Skeletal muscle tissue (tissue), 4 donors: ENCODE results near the gene PRTFDC1. TPM values are rescaled to one million over a fixed set of nuclear protein-coding genes. Genes with fewer than 3 reads are reported as not detected.

Source experiments
- H3K27ac ChIP-seq: one replicate; pipeline ENCODE4 v1.7.0; 2013; ENCODE audit warnings: mild to moderate bottlenecking, low read depth, low read length, inconsistent platforms
- H3K27me3 ChIP-seq, 3 donors: one replicate each; pipeline ENCODE4 v1.7.0; 2013; ENCODE audit warnings: low read length in 3 of 3; ENCODE audit not compliant: control insufficient read depth in 3 of 3, insufficient read depth in 3 of 3
- H3K36me3 ChIP-seq, 3 donors: one replicate each; pipeline ENCODE4 v1.7.0; 2013; ENCODE audit warnings: low read length in 3 of 3; ENCODE audit not compliant: control insufficient read depth in 3 of 3, insufficient read depth in 3 of 3
- H3K4me1 ChIP-seq, 3 donors: one replicate each; pipeline ENCODE4 v1.7.0; 2013; ENCODE audit warnings: low read length in 3 of 3, mild to moderate bottlenecking in 3 of 3; ENCODE audit not compliant: control insufficient read depth in 3 of 3, insufficient read depth in 3 of 3
- H3K4me3 ChIP-seq, 3 donors: one replicate each; pipeline ENCODE4 v1.7.0; 2013; ENCODE audit warnings: low read length in 3 of 3
- H3K9ac ChIP-seq, 3 donors: one replicate each; pipeline ENCODE4 v1.7.0; 2013; ENCODE audit warnings: low read length in 3 of 3, mild to moderate bottlenecking in 3 of 3, moderate library complexity in 2 of 3, low read depth in 1 of 3
- H3K9me3 ChIP-seq, 3 donors: one replicate each; pipeline ENCODE4 v1.7.0; 2013; ENCODE audit warnings: low read length in 3 of 3; ENCODE audit not compliant: control insufficient read depth in 3 of 3
- total RNA-seq: library from RNA; depleted of rRNA; stranded (reverse); fragments of >200 nt; gene quantifications from one replicate; pipeline ENCODE4 v1.2.3, GENCODE V29; 2014
- donor health status: Osteomylitis.

Gene PRTFDC1, protein sequence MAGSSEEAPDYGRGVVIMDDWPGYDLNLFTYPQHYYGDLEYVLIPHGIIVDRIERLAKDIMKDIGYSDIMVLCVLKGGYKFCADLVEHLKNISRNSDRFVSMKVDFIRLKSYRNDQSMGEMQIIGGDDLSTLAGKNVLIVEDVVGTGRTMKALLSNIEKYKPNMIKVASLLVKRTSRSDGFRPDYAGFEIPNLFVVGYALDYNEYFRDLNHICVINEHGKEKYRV
- total RNA-seq = 6.8 TPM

DNA sequence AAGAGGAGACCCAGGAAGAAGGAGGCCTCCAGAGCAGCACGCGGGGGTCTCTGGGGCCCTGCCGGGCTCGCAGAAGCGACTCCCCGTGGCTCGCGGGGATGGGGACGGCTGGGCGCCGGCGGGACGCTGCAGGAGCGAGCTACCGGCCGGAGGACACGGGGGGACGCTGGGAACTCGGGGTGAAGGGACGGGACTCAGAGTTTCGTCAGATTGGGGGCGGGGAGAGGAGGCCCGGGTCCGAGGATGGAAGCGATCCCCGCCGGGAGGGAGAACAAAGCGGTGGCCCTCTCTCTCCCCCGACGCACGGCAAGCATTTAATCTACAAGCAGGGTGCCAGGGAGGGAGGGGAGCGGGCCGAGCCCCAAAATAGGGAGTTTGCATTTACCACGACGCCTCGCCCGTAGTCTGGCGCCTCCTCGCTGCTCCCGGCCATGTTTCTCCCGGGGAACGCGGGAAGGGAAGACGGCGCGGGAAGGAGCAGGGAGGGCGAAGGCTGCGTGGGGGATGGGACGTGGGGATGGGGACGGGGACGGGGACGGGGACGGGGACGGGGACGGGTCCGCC is at the start of gene PRTFDC1:
Gene PRTFDC1, minus strand, starts transcription at position 464 of the 564 bp plus-strand sequence. Its CDS starts 31 bp downstream, at position 433.
- H3K27ac ChIP-seq = peak within 1 kb of the TSS; percentile 62
- H3K36me3 ChIP-seq = no peaks in the 10 kb centered on the region
- peaks cover 0 to 11% (median 0%) of the 10 kb centered on the region in 3 donors for H3K27me3 ChIP-seq
- peaks cover 4 to 19% (median 18%) of the 10 kb centered on the region in 3 donors for H3K4me1 ChIP-seq
- peak within 1 kb of the TSS; percentile 38 to 75 (median 69) for H3K9ac ChIP-seq
- no peaks in the 10 kb centered on the region for H3K9me3 ChIP-seq
- H3K4me3 ChIP-seq = peak within 1 kb of the TSS; percentile 69 to 73 (median 69)

DNA sequence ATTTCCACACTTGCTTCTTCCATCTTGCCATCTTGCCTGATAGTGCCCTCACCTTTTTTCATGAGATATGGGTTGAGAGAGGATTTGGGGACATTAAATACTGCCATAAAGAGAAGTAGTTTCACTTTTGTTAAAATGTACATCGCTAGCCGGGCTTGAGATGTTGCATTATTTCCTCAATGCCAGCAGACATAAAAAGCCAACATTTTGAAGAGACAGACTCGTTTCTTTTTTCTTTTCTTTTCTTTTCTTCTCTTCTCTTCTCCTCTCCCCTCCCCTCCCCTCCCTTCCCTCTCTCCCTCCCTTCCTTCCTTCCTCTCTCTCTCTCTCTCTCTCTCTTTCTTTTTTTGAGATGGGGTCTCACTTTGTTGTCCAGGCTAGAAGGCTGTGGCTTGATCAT is 45.6 kb upstream of the PRTFDC1 start:
- Histone ChIP-seq H3K27me3 (no peaks in the 10 kb centered on the region), H3K36me3 (no peaks in the 10 kb centered on the region)

DNA sequence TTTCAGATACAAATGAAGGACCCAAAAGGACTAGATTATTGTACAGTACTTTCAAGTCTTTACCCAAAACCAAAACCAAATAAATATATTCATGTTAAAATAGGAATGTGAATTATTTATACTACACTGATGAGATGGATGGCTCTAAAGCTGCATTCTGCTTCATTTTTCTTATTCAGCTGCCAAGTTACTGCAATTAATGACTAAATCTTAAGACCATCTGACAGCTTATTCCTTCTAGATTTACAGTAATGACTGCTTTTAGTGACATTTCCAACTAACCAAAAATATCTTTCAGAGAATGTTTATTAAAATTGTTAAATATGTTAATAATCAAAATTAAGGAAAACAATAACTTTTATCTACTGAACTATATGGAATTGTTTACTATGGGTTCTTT is 42.7 kb upstream of the PRTFDC1 start:
- H3K9ac ChIP-seq = no peak overlapping the region
- H3K9me3 ChIP-seq = no peaks in the 10 kb centered on the region
- no peaks in the 10 kb centered on the region for H3K27me3 ChIP-seq
- H3K27ac ChIP-seq = no peak overlapping the region
- no peak overlapping the region for H3K4me3 ChIP-seq
- no peaks in the 10 kb centered on the region for H3K36me3 ChIP-seq
- H3K4me1 ChIP-seq = no peaks in the 10 kb centered on the region

More for the DNA sequence above, 45.6 kb upstream of the PRTFDC1 start:
- Histone ChIP-seq H3K9ac (no peak overlapping the region), H3K27ac (no peak overlapping the region), H3K4me1 (no peaks in the 10 kb centered on the region), H3K9me3 (no peaks in the 10 kb centered on the region), H3K4me3 (no peak overlapping the region)

DNA sequence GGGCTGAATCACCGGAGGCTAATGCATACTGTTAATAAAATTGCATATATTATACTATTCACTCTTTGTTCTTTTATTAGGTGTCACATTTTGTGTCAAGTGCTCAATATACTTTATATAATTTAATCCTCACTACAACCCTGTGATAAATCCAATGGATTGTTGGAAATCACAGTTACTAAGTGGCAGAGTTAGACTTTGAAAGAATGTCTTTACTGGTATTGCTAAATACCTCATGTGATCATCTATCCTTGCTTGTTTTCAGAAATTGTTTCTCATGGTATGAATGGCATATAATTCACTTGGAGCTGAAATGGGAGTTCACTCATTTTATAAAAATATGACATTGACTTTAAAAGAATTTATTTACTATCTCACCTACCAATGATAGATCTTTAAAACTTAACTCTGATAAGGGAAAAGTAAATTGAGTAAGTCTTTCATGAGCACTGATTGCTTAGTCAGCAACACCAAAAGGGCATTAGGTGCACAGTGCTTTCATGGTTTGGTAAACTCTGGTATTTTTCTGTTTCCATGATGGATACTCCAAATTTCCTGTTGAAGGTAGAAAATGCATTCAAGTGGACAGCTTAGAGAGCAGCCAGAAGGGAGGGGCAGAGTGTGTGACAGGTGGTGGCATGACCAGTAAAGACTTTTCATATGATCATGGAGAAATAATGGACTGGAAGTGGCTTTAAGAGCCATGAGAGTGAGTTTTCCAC is 41.0 kb upstream of the PRTFDC1 start:
- Histone ChIP-seq H3K9me3 (no peaks in the 10 kb centered on the region), H3K4me3 (no peak overlapping the region)

DNA sequence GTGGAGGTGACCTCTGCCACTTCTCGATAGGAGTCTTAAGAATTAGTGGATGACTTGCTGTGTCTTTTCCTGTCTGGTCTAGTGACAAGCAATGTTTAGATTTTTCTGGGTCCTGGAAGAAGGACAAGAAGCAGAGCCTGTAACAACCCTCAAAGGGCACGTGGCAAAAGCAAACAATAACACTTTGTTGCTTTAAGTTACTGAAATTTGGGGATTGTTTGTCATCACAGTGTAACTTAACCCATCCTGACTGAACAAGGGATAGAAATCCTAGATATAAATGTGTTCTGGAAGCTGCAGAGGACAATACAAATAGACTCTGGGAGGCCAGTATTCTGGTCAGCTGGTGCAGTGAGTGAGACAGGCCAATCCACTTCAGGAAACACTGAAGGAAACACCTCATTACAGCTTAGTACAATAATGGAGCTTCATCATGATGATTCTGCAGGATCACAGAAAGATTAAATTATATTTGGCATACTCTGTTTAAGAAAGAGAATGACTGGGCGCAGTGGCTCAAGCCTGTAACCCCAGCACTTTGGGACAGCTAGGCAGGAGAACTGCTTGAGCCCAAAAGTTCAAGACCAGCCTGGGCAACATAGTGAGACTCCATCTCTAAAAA is 40.2 kb upstream of the PRTFDC1 start:
- Histone ChIP-seq H3K9me3 (no peaks in the 10 kb centered on the region), H3K4me3 (no peak overlapping the region), H3K27ac (no peak overlapping the region), H3K36me3 (no peaks in the 10 kb centered on the region), H3K4me1 (no peaks in the 10 kb centered on the region), H3K27me3 (no peaks in the 10 kb centered on the region), H3K9ac (no peak overlapping the region)

More for the DNA sequence above, 41.0 kb upstream of the PRTFDC1 start:
- H3K27ac ChIP-seq = no peak overlapping the region
- H3K9ac ChIP-seq = no peak overlapping the region
- no peaks in the 10 kb centered on the region for H3K27me3 ChIP-seq
- H3K36me3 ChIP-seq = no peaks in the 10 kb centered on the region
- no peaks in the 10 kb centered on the region for H3K4me1 ChIP-seq

DNA sequence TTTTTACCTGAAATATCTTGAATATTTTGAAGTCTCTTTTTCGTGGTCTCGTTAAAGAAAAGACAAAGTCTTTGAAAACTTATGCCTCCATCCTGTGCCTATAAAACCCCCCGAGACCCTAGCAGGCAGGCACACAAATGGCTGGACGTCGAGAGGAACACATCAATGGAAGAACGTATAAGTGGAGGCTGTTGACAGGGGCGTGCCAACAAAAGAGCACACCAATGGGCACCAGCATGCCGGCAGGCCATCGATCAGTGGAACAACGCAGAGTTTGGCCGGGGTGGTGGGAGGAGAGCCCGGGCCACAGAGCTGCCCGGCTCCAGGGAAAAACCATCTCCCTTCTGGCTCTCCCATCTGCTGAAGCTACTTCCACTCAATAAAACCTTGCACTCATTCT is 38.9 kb upstream of the PRTFDC1 start:
- no peak overlapping the region for H3K4me3 ChIP-seq
- H3K27ac ChIP-seq = no peak overlapping the region
- no peaks in the 10 kb centered on the region for H3K4me1 ChIP-seq
- H3K36me3 ChIP-seq = no peaks in the 10 kb centered on the region
- no peaks in the 10 kb centered on the region for H3K9me3 ChIP-seq
- no peak overlapping the region for H3K9ac ChIP-seq
- no peaks in the 10 kb centered on the region for H3K27me3 ChIP-seq

DNA sequence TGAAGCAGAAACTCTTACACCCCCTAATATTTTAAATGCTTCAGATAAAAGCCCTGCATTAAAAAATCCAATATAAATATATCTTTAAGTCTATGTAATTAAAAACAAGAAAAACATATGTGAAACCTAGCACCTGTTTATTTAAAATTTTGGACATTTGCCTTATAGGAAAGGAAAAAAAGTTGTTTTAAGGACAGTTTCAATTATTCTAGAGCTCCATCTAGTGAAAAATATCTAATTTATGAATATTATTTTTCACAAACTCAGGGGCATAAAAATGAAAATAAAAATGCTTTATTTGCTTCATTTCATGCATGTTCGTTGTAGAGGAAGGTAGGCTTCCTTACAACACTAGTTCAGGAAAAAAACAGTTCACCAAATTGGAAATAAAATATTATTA is 37.5 kb upstream of the PRTFDC1 start:
- H3K36me3 ChIP-seq = no peaks in the 10 kb centered on the region
- H3K4me3 ChIP-seq = no peak overlapping the region
- H3K27me3 ChIP-seq = no peaks in the 10 kb centered on the region
- H3K27ac ChIP-seq = no peak overlapping the region
- no peak overlapping the region for H3K9ac ChIP-seq
- no peaks in the 10 kb centered on the region for H3K9me3 ChIP-seq
- H3K4me1 ChIP-seq = no peaks in the 10 kb centered on the region

DNA sequence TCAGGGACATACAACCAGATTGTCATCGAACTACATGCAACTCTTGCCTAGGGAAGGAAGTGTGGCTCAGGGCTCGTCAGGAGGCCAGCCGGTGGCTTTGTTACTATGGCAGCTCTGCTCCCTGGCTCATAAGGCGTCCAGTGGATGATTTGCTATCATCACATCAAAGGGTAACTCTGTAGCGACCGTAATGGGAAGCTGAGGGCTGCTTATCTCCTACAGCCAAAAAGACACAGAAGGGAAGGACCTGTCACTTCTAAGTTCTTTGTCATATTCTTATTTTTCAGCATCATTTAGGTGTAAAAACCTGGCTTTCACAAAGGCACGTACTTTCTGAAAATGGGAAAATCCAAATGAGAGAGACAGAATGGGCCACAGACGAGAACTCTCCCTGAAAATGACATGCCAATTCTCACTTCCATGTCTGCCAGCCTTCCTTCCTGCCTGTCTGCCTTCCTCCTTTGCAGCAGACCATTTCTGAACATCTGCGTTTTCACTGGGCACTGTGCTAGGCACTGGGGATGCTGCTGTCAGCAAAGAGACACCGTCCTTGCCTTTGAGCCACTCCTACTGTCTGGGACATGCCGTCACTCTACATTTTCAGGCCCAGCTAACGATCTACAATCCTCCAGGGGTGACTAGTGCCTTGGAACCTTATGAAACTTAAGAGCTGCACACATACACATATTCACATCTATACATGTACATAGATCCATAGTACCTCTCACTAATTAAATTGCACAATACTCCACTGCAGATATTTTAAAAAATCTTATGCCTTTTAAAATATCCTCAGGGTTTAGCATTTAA is 36.6 kb upstream of the PRTFDC1 start:
- H3K9me3 ChIP-seq = no peaks in the 10 kb centered on the region
- no peak overlapping the region for H3K27ac ChIP-seq
- H3K36me3 ChIP-seq = no peaks in the 10 kb centered on the region
- H3K27me3 ChIP-seq = no peaks in the 10 kb centered on the region
- H3K4me1 ChIP-seq = no peaks in the 10 kb centered on the region
- no peak overlapping the region for H3K4me3 ChIP-seq
- no peak overlapping the region for H3K9ac ChIP-seq

DNA sequence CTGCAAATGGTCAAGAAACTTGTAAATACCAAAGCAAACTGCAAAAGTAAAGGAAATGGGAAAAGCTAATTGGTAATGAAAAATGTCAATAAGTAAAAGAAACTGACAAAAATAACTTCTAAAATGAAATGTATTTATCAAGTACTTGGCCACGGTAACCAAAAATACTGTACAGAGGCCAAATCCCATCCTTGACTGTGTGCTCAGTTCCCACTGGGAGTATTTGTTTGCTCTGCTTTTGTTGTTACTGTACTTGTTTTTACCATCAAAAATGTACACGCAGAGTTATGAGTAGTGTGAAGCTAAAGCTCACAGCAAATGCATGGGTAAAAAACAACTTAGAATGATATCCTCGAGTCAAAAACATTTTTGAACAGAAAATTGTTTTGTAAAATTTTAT is 32.5 kb upstream of the PRTFDC1 start:
- Histone ChIP-seq H3K27me3 (no peaks in the 10 kb centered on the region), H3K4me1 (no peaks in the 10 kb centered on the region), H3K4me3 (no peak overlapping the region), H3K9ac (no peak overlapping the region), H3K9me3 (no peaks in the 10 kb centered on the region), H3K27ac (no peak overlapping the region), H3K36me3 (no peaks in the 10 kb centered on the region)
